ENCODE data around the gene SHROOM1.

DNA sequence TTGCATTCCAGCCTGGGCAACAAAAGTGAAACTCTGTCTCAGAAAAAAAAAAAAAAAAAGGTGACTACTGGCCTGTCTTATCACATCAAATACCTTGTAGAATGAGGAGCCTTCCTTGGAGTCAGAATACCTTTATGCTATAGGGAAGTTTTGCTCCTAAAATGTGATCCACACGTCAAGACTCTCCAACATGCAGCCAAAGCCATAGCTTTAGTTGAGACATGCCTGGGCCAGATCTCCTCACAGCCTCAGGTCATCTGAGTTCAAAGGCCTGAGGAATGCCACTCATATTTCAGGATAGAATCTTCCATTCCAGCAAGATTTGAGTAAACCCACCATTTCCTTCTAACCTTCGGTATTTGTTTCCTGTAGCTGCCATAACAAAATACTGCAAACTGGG is 31.1 kb downstream of the SHROOM1 start:
- TF ChIP-seq POLR2AphosphoS5 (IDR thresholded peaks at IDR 0.05) = no peak
- TF ChIP-seq, protein P1, sequence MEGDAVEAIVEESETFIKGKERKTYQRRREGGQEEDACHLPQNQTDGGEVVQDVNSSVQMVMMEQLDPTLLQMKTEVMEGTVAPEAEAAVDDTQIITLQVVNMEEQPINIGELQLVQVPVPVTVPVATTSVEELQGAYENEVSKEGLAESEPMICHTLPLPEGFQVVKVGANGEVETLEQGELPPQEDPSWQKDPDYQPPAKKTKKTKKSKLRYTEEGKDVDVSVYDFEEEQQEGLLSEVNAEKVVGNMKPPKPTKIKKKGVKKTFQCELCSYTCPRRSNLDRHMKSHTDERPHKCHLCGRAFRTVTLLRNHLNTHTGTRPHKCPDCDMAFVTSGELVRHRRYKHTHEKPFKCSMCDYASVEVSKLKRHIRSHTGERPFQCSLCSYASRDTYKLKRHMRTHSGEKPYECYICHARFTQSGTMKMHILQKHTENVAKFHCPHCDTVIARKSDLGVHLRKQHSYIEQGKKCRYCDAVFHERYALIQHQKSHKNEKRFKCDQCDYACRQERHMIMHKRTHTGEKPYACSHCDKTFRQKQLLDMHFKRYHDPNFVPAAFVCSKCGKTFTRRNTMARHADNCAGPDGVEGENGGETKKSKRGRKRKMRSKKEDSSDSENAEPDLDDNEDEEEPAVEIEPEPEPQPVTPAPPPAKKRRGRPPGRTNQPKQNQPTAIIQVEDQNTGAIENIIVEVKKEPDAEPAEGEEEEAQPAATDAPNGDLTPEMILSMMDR (IDR thresholded peaks at IDR 0.05) = no peak

Data from prostate gland (tissue), 2 donors.